Naive thymus-derived CD4-positive, alpha-beta T cell (primary cell): Measurements from ENCODE around the gene FAM168A. TPM values are rescaled to one million over a fixed set of nuclear protein-coding genes. Genes with fewer than 3 reads are reported as not detected.

Experiments used
- ATAC-seq: fragments of 150-1000 bp; cut with Tn5 transposase; 2 replicates; pipeline ENCODE4 v1.10.0; 2021; ENCODE audit warnings: mild to moderate bottlenecking, moderate library complexity
- CTCF ChIA-PET: fragments of 350-600 bp; sonication (Branson Sonifier 250); formaldehyde crosslinking; loops from one replicate; lab custom pipeline; 2021; ENCODE audit warnings: antibody characterized with exemption; lab: Charles Lee
- POLR2A ChIA-PET: fragments of 350-600 bp; sonication (Branson Sonifier 250); formaldehyde crosslinking; loops from one replicate; lab custom pipeline; 2021; ENCODE audit warnings: antibody characterized with exemption, inconsistent platforms; lab: Charles Lee
- DNase-seq, 9 donors: peaks; one replicate each; pipeline versions ENCODE4 v3.0.0 to v3.0.0-alpha.2; 2020 to 2022; ENCODE audit warnings: mixed read lengths in 1 of 9
- H3K27ac ChIP-seq: one replicate; pipeline ENCODE4 v1.7.0; 2013; ENCODE audit warnings: mild to moderate bottlenecking, low read depth, low read length, moderate library complexity
- H3K27me3 ChIP-seq, 2 donors: one replicate each; pipeline ENCODE4 v1.7.0; 2013; ENCODE audit warnings: low read length in 2 of 2, mild to moderate bottlenecking in 2 of 2, moderate library complexity in 2 of 2; ENCODE audit not compliant: control insufficient read depth in 2 of 2, insufficient read depth in 2 of 2
- H3K36me3 ChIP-seq, 3 experiments: 1 replicate in 2 of 3; 2 replicates in 1 of 3; pipeline ENCODE4 v1.7.0; 2013; ENCODE audit warnings: low read length in 3 of 3, mild to moderate bottlenecking in 3 of 3, moderate library complexity in 1 of 3; ENCODE audit not compliant: insufficient read depth in 3 of 3, control insufficient read depth in 2 of 3
- H3K4me1 ChIP-seq, 2 donors: one replicate each; pipeline ENCODE4 v1.7.0; 2013; ENCODE audit warnings: low read length in 2 of 2, mild to moderate bottlenecking in 2 of 2, moderate library complexity in 1 of 2; ENCODE audit not compliant: control insufficient read depth in 2 of 2, insufficient read depth in 2 of 2
- H3K4me3 ChIP-seq: 2 replicates; pipeline ENCODE4 v1.7.0; 2013; ENCODE audit warnings: mild to moderate bottlenecking, low read length
- H3K9me3 ChIP-seq, 3 experiments: 1 replicate in 2 of 3; 2 replicates in 1 of 3; pipeline ENCODE4 v1.7.0; 2013; ENCODE audit warnings: low read length in 3 of 3; ENCODE audit not compliant: control insufficient read depth in 2 of 3
- H3K27ac Mint-ChIP-seq, 9 donors: one replicate each; pipeline ENCODE4 v1.8.0; 2020 to 2022; ENCODE audit warnings: mixed read lengths in 9 of 9, mild to moderate bottlenecking in 8 of 9, moderate library complexity in 5 of 9, inconsistent platforms in 2 of 9
- H3K27me3 Mint-ChIP-seq, 5 donors: one replicate each; pipeline ENCODE4 v1.8.0; 2021 to 2022; ENCODE audit warnings: mixed read lengths in 5 of 5, mild to moderate bottlenecking in 1 of 5
- H3K36me3 Mint-ChIP-seq, 5 donors: one replicate each; pipeline ENCODE4 v1.8.0; 2020 to 2022; ENCODE audit warnings: mixed read lengths in 5 of 5, mild to moderate bottlenecking in 3 of 5, inconsistent platforms in 1 of 5
- H3K4me1 Mint-ChIP-seq, 7 donors: one replicate each; pipeline ENCODE4 v1.8.0; 2020 to 2022; ENCODE audit warnings: mixed read lengths in 7 of 7, mild to moderate bottlenecking in 3 of 7, inconsistent platforms in 1 of 7
- H3K4me3 Mint-ChIP-seq, 10 donors: one replicate each; pipeline ENCODE4 v1.8.0; 2020 to 2022; ENCODE audit warnings: mild to moderate bottlenecking in 10 of 10, mixed read lengths in 10 of 10, moderate library complexity in 6 of 10, inconsistent platforms in 2 of 10
- H3K9me3 Mint-ChIP-seq, 11 donors: one replicate each; pipeline ENCODE4 v1.8.0; 2020 to 2022; ENCODE audit warnings: mixed read lengths in 11 of 11, mild to moderate bottlenecking in 4 of 11, inconsistent platforms in 1 of 11, moderate library complexity in 1 of 11
- intact Hi-C, 2 donors: fragments of 100-400 bp; cut with micrococcal nuclease; formaldehyde crosslinking; loops; one replicate each; pipeline ENCODE4 v1.15.1; 2023
- polyA plus RNA-seq, 2 donors: library from polyadenylated mRNA; unstranded; fragments of 300-500 nt; fragmentation: Illumina TruSeq; gene quantifications; one replicate each; pipeline ENCODE4 v1.2.3, GENCODE V29; 2021
- total RNA-seq, 6 experiments: library from RNA in 5 of 6; stranded (reverse) in 5 of 6; gene quantifications; 1 replicate in 5 of 6; 2 replicates in 1 of 6; pipeline ENCODE4 v1.2.3 and lab custom pipeline; 2021 to 2026

FAM168A gene
- total and polyA plus RNA-seq, 7 experiments from 2014 or later, result 3.3 to 33.0 (median 23.1) TPM

- intact Hi-C loops, result no loop called here
- Mint-ChIP-seq H3K27me3 (no peaks in the 10 kb centered on the region), H3K36me3 (peaks cover 4 to 17% (median 5%) of the 10 kb centered on the region in 5 donors), H3K4me3 (no peak overlapping the region), H3K9me3 (no peaks in the 10 kb centered on the region), H3K4me1 (peaks cover 0 to 15% (median 0%) of the 10 kb centered on the region in 7 donors), H3K27ac (no peak overlapping the region)
- ATAC-seq (no peak), DNase-seq (no peak)
- peaks cover 0 to 5% (median 0%) of the 10 kb centered on the region in 3 experiments for H3K36me3 ChIP-seq
- H3K4me1 ChIP-seq, result no peaks in the 10 kb centered on the region
- H3K4me3 ChIP-seq, result no peak overlapping the region
- ChIA-PET POLR2A (interaction anchor here (0.8 kb wide), 1 partner anchor 239 kb away, joined by 3 read pairs; no protein-coding TSS in a partner anchor), CTCF (no interaction called here)
- no peak overlapping the region for H3K27ac ChIP-seq
- no peaks in the 10 kb centered on the region for H3K27me3 ChIP-seq
- no peaks in the 10 kb centered on the region for H3K9me3 ChIP-seq
Observed at GRCh38 chr11:73428227-73428626, 169.7 kb downstream of the FAM168A start.

- Mint-ChIP-seq H3K9me3 (no peaks in the 10 kb centered on the region), H3K27ac (no peak overlapping the region)
- CTCF ChIA-PET, result no interaction called here
Observed at GRCh38 chr11:73426219-73426850, 171.6 kb downstream of the FAM168A start.

GRCh38 chr11:73425108-73425507, 172.8 kb downstream of the FAM168A start:
- Mint-ChIP-seq H3K9me3 (no peaks in the 10 kb centered on the region), H3K27ac (no peak overlapping the region), H3K4me1 (peaks cover 0 to 15% (median 0%) of the 10 kb centered on the region in 7 donors), H3K4me3 (no peak overlapping the region), H3K27me3 (no peaks in the 10 kb centered on the region), H3K36me3 (peaks cover 4 to 20% (median 5%) of the 10 kb centered on the region in 5 donors)
- Histone ChIP-seq H3K27me3 (no peaks in the 10 kb centered on the region), H3K27ac (no peak overlapping the region), H3K9me3 (no peaks in the 10 kb centered on the region), H3K36me3 (peaks cover 0 to 3% (median 0%) of the 10 kb centered on the region in 3 experiments), H3K4me3 (no peak overlapping the region), H3K4me1 (no peaks in the 10 kb centered on the region)
- POLR2A ChIA-PET, result no interaction called here
- CTCF ChIA-PET, result interaction anchor here (0.9 kb wide), 1 partner anchor 74 kb away, joined by 3 read pairs; no protein-coding TSS in a partner anchor
- intact Hi-C loops, result no loop called here
- peak; percentile 75 for ATAC-seq
- no peak for DNase-seq

More at GRCh38 chr11:73426219-73426850, 171.6 kb downstream of the FAM168A start:
- peaks cover 0 to 15% (median 0%) of the 10 kb centered on the region in 7 donors for H3K4me1 Mint-ChIP-seq
- H3K36me3 ChIP-seq, result peaks cover 0 to 5% (median 0%) of the 10 kb centered on the region in 3 experiments
- H3K4me1 ChIP-seq, result no peaks in the 10 kb centered on the region
- DNase-seq (no peak), ATAC-seq (no peak)
- peaks cover 2 to 17% (median 5%) of the 10 kb centered on the region in 5 donors for H3K36me3 Mint-ChIP-seq
- no peaks in the 10 kb centered on the region for H3K27me3 Mint-ChIP-seq
- H3K4me3 ChIP-seq, result no peak overlapping the region
- POLR2A ChIA-PET, result no interaction called here
- no peaks in the 10 kb centered on the region for H3K27me3 ChIP-seq
- H3K27ac ChIP-seq, result no peak overlapping the region
- H3K4me3 Mint-ChIP-seq, result no peak overlapping the region
- H3K9me3 ChIP-seq, result no peaks in the 10 kb centered on the region
- intact Hi-C loops, result no loop called here

- CTCF ChIA-PET, result interaction anchor here (0.5 to 0.7 kb wide), 3 partner anchors 10 to 589 kb away, joined by 3 read pairs; no protein-coding TSS in a partner anchor
- H3K9me3 Mint-ChIP-seq, result no peaks in the 10 kb centered on the region
- Histone ChIP-seq H3K27ac (no peak overlapping the region), H3K27me3 (no peaks in the 10 kb centered on the region), H3K4me3 (no peak overlapping the region), H3K4me1 (no peaks in the 10 kb centered on the region), H3K9me3 (no peaks in the 10 kb centered on the region), H3K36me3 (peaks cover 0 to 15% (median 0%) of the 10 kb centered on the region in 3 experiments)
- POLR2A ChIA-PET, result interaction anchor here (0.8 kb wide), 1 partner anchor 13 kb away, joined by 3 read pairs; no protein-coding TSS in a partner anchor
- H3K27ac Mint-ChIP-seq, result peak overlapping the region in 2 of 9 donors; percentile 0
- no peaks in the 10 kb centered on the region for H3K27me3 Mint-ChIP-seq
- DNase-seq (no peak), ATAC-seq (no peak)
- peaks cover 0 to 25% (median 13%) of the 10 kb centered on the region in 5 donors for H3K36me3 Mint-ChIP-seq
- H3K4me1 Mint-ChIP-seq, result peaks cover 0 to 11% (median 0%) of the 10 kb centered on the region in 7 donors
- H3K4me3 Mint-ChIP-seq, result no peak overlapping the region
- intact Hi-C loops, result no loop called here
Observed at GRCh38 chr11:73423506-73423905, 174.4 kb downstream of the FAM168A start.

- peaks cover 0 to 6% (median 0%) of the 10 kb centered on the region in 7 donors for H3K4me1 Mint-ChIP-seq
- ChIA-PET CTCF (interaction anchor here (0.5 kb wide), 1 partner anchor 588 kb away, joined by 3 read pairs; no protein-coding TSS in a partner anchor), POLR2A (interaction anchor here (0.8 kb wide), 1 partner anchor 12 kb away, joined by 3 read pairs; no protein-coding TSS in a partner anchor)
- no peak for ATAC-seq
- H3K4me1 ChIP-seq, result no peaks in the 10 kb centered on the region
- peaks cover 4 to 27% (median 15%) of the 10 kb centered on the region in 5 donors for H3K36me3 Mint-ChIP-seq
- H3K4me3 Mint-ChIP-seq, result no peak overlapping the region
- peaks cover 0 to 21% (median 0%) of the 10 kb centered on the region in 3 experiments for H3K36me3 ChIP-seq
- no peaks in the 10 kb centered on the region for H3K27me3 Mint-ChIP-seq
- intact Hi-C loops, result no loop called here
- no peak overlapping the region for H3K27ac ChIP-seq
- H3K9me3 Mint-ChIP-seq, result no peaks in the 10 kb centered on the region
- peak overlapping the region in 2 of 9 donors; percentile 0 to 8 for H3K27ac Mint-ChIP-seq
- H3K27me3 ChIP-seq, result no peaks in the 10 kb centered on the region
- no peak for DNase-seq
- H3K4me3 ChIP-seq, result no peak overlapping the region
- H3K9me3 ChIP-seq, result no peaks in the 10 kb centered on the region
Observed at GRCh38 chr11:73422886-73423285, 175.0 kb downstream of the FAM168A start.

- Mint-ChIP-seq H3K27me3 (no peaks in the 10 kb centered on the region), H3K27ac (no peak overlapping the region)
Observed at GRCh38 chr11:73420136-73420535, 177.8 kb downstream of the FAM168A start.

More at GRCh38 chr11:73420136-73420535, 177.8 kb downstream of the FAM168A start:
- Mint-ChIP-seq H3K4me3 (no peak overlapping the region), H3K4me1 (peaks cover 1 to 18% (median 6%) of the 10 kb centered on the region in 7 donors), H3K9me3 (no peaks in the 10 kb centered on the region), H3K36me3 (peaks cover 4 to 35% (median 19%) of the 10 kb centered on the region in 5 donors)
- ATAC-seq (no peak), DNase-seq (no peak)
- ChIA-PET POLR2A (no interaction called here), CTCF (no interaction called here)
- no peaks in the 10 kb centered on the region for H3K9me3 ChIP-seq
- H3K27ac ChIP-seq, result no peak overlapping the region
- peaks cover 0 to 23% (median 0%) of the 10 kb centered on the region in 3 experiments for H3K36me3 ChIP-seq
- no peaks in the 10 kb centered on the region for H3K4me1 ChIP-seq
- no peaks in the 10 kb centered on the region for H3K27me3 ChIP-seq
- intact Hi-C loops, result no loop called here
- no peak overlapping the region for H3K4me3 ChIP-seq
